ENCODE measurements around the gene OGFR.
"Not testable (repeated sequence)": the region's sequence is repeated elsewhere in the genome, so short reads cannot be mapped to it uniquely, and the experiment has no call there.

Gene OGFR

GRCh38 chr20:62841705-62842212, 37.1 kb downstream of the OGFR start:
- no peak overlapping the region for H3K27ac Mint-ChIP-seq
- H3K27me3 Mint-ChIP-seq (ENCODE audit: low read depth, poor library complexity), result no peaks in the 10 kb centered on the region

GRCh38 chr20:62843656-62844055, 39.0 kb downstream of the OGFR start:
- Mint-ChIP-seq H3K36me3 (ENCODE audit: low read depth) (peaks cover 37% of the 10 kb centered on the region), H3K27ac (no peak overlapping the region), H3K9me3 (peaks cover 3% of the 10 kb centered on the region), H3K4me1 (peaks cover 46% of the 10 kb centered on the region), H3K27me3 (ENCODE audit: low read depth, poor library complexity) (peaks cover 2% of the 10 kb centered on the region), H3K4me3 (no peak overlapping the region)
- no peak for TF ChIP-seq CTCF (IDR thresholded peaks at IDR 0.05)
- no peak for DNase-seq

More at GRCh38 chr20:62841705-62842212, 37.1 kb downstream of the OGFR start:
- Mint-ChIP-seq H3K36me3 (ENCODE audit: low read depth) (peaks cover 32% of the 10 kb centered on the region), H3K9me3 (peaks cover 3% of the 10 kb centered on the region), H3K4me3 (no peak overlapping the region), H3K4me1 (peaks cover 47% of the 10 kb centered on the region)
- no peak for TF ChIP-seq CTCF (IDR thresholded peaks at IDR 0.05)
- peak; percentile 12 for DNase-seq

DNA sequence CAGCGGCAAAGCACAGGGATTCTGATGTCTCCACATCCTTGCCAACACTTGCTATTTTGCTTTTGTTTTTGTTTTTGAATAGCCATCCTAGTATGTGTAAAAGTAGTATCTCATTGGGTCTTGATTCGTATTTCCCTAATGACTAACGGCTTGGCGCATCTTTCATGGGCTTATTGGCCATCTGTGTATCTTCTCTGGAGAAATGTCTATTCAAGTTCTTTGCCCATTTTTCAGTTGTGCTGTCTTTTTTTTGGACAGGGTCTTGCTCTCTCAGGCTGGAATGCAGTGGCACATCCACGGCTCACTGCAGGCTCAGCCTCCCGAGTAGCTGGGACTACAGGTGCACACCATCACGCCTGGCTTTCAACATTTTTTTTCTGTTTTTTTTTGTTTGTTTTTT, 39.5 kb downstream of the OGFR start:
- peaks cover 41% of the 10 kb centered on the region for H3K36me3 Mint-ChIP-seq (ENCODE audit: low read depth)
- H3K27me3 Mint-ChIP-seq (ENCODE audit: low read depth, poor library complexity), result peaks cover 2% of the 10 kb centered on the region
- H3K4me3 Mint-ChIP-seq, result no peak overlapping the region
- no peak for DNase-seq
- peaks cover 43% of the 10 kb centered on the region for H3K4me1 Mint-ChIP-seq
- H3K27ac Mint-ChIP-seq, result no peak overlapping the region
- no peak for TF ChIP-seq CTCF (IDR thresholded peaks at IDR 0.05)
- peaks cover 3% of the 10 kb centered on the region for H3K9me3 Mint-ChIP-seq

DNA sequence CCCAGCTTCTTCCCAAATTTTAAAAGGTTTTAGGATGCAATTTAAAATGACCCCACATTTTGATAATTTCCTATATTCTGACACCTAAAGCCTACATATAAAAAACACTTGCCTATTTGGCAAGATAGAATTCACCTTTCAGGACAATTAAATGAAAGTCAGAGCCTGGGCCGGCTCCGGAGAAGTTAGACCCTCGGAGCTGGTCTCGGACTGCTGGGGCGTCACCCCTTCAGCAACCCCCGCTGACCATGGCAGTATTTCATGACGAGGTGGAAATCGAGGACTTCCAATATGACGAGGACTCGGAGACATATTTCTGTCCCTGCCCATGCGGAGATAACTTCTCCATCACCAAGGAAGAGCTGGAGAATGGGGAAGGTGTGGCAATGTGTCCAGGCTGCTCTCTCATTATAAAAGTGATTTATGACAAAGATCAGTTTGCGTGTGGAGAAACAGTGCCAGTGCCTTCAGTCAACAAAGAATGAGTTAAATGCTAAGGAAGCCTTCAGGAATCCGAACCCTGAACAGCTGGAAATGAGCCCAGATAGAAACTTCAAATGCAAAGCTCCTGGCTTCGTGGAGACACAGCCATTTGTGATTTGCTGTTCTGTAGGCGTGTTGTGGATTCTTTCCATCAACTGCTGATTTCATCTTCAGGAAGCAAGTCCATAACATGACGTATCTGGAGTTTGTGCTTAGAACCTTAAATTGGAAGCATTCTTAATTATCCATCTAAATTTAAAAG, 41.0 kb downstream of the OGFR start:
- Mint-ChIP-seq H3K27ac (peak overlapping the region; percentile 77), H3K4me3 (no peak overlapping the region)

GRCh38 chr20:62846166-62846890, 41.7 kb downstream of the OGFR start:
- no peak for TF ChIP-seq CTCF (IDR thresholded peaks at IDR 0.05)
- Mint-ChIP-seq H3K27ac (no peak overlapping the region), H3K4me3 (no peak overlapping the region), H3K4me1 (peaks cover 37% of the 10 kb centered on the region), H3K9me3 (peaks cover 3% of the 10 kb centered on the region), H3K27me3 (ENCODE audit: low read depth, poor library complexity) (peaks cover 5% of the 10 kb centered on the region), H3K36me3 (ENCODE audit: low read depth) (peaks cover 47% of the 10 kb centered on the region)
- no peak for DNase-seq

More for the DNA sequence above, 41.0 kb downstream of the OGFR start:
- peaks cover 2% of the 10 kb centered on the region for H3K27me3 Mint-ChIP-seq (ENCODE audit: low read depth, poor library complexity)
- peaks cover 40% of the 10 kb centered on the region for H3K4me1 Mint-ChIP-seq
- peaks cover 47% of the 10 kb centered on the region for H3K36me3 Mint-ChIP-seq (ENCODE audit: low read depth)
- no peak for TF ChIP-seq CTCF (IDR thresholded peaks at IDR 0.05)
- DNase-seq, result no peak
- H3K9me3 Mint-ChIP-seq, result peaks cover 3% of the 10 kb centered on the region

GRCh38 chr20:62848917-62849316, 44.3 kb downstream of the OGFR start:
- not testable (repeated sequence) for H3K4me3 Mint-ChIP-seq; H3K9me3 Mint-ChIP-seq; DNase-seq; H3K27me3 Mint-ChIP-seq (ENCODE audit: low read depth, poor library complexity)
- peaks cover 30% of the 10 kb centered on the region for H3K4me1 Mint-ChIP-seq
- H3K27ac Mint-ChIP-seq, result peak overlapping the region; percentile 60
- peaks cover 49% of the 10 kb centered on the region for H3K36me3 Mint-ChIP-seq (ENCODE audit: low read depth)
